Measurements from ENCODE around the gene LPP.

- TF ChIP-seq CTCF (IDR thresholded peaks at IDR 0.05) (no peak), FOXS1 (CRISPR knock-in tag; IDR thresholded peaks at IDR 0.05) (no peak), RNF2 (IDR thresholded peaks at IDR 0.05; ENCODE audit: borderline replicate concordance, low read depth) (no peak), TFCP2L1 (CRISPR knock-in tag; IDR thresholded peaks at IDR 0.05) (no peak), HOXA7 (CRISPR knock-in tag; IDR thresholded peaks at IDR 0.05) (no peak), RFX5 (IDR thresholded peaks at IDR 0.05) (no peak), ELK1 (IDR thresholded peaks at IDR 0.05; ENCODE audit: low read depth, low read length) (no peak), CHD2 (IDR thresholded peaks at IDR 0.05; ENCODE audit: low read length, partially characterized antibody) (no peak), POLR2A (IDR thresholded peaks at IDR 0.05; ENCODE audit: low read length) (no peak), NFE2L2 (conservative IDR thresholded peaks at IDR 0.05; ENCODE audit: low read length) (no peak), FOSB (CRISPR knock-in tag; IDR thresholded peaks at IDR 0.05) (no peak), HDAC2 (IDR thresholded peaks at IDR 0.05) (no peak), RAD21 (conservative IDR thresholded peaks at IDR 0.05 in 1 of 2, IDR thresholded peaks at IDR 0.05 in 1 of 2) (no peak)
These were observed 294.9 kb downstream of the LPP start for GRCh38 chr3:188448813-188449212.
